Dendritic cell treated with granulocyte-macrophage colony-stimulating factor and Interleukin-4, amounts not matched to agents 40 ng/mL and 50 ng/mL, for 4 days (primary cell): ENCODE measurements around the gene RBP3.

ENCODE experiments used
- H3K27ac Mint-ChIP-seq: one replicate; pipeline ENCODE4 v1.8.0; 2022; ENCODE audit warnings: mild to moderate bottlenecking, mixed read lengths
- H3K27me3 Mint-ChIP-seq: one replicate; pipeline ENCODE4 v1.8.0; 2022; ENCODE audit warnings: mild to moderate bottlenecking, mixed read lengths
- H3K36me3 Mint-ChIP-seq: one replicate; pipeline ENCODE4 v1.8.0; 2022; ENCODE audit warnings: low read depth, mixed read lengths
- H3K4me1 Mint-ChIP-seq: one replicate; pipeline ENCODE4 v1.8.0; 2022; ENCODE audit warnings: low read depth, mixed read lengths
- H3K4me3 Mint-ChIP-seq: one replicate; pipeline ENCODE4 v1.8.0; 2022; ENCODE audit warnings: mild to moderate bottlenecking, moderate library complexity, mixed read lengths
- H3K9me3 Mint-ChIP-seq: one replicate; pipeline ENCODE4 v1.8.0; 2022; ENCODE audit warnings: mixed read lengths
- intact Hi-C: fragments of 100-400 bp; cut with micrococcal nuclease; formaldehyde crosslinking; loops from one replicate; pipeline ENCODE4 v1.15.0; 2022

Gene RBP3

GRCh38 chr10:47404937-47405336 lies 56.8 kb downstream of the RBP3 start:
- Mint-ChIP-seq H3K4me3 (no peak overlapping the region), H3K36me3 (no peaks in the 10 kb centered on the region), H3K4me1 (peaks cover under 1% of the 10 kb centered on the region), H3K27ac (no peak overlapping the region), H3K9me3 (no peaks in the 10 kb centered on the region), H3K27me3 (peaks cover 19% of the 10 kb centered on the region)
- intact Hi-C loops: no loop called here

DNA sequence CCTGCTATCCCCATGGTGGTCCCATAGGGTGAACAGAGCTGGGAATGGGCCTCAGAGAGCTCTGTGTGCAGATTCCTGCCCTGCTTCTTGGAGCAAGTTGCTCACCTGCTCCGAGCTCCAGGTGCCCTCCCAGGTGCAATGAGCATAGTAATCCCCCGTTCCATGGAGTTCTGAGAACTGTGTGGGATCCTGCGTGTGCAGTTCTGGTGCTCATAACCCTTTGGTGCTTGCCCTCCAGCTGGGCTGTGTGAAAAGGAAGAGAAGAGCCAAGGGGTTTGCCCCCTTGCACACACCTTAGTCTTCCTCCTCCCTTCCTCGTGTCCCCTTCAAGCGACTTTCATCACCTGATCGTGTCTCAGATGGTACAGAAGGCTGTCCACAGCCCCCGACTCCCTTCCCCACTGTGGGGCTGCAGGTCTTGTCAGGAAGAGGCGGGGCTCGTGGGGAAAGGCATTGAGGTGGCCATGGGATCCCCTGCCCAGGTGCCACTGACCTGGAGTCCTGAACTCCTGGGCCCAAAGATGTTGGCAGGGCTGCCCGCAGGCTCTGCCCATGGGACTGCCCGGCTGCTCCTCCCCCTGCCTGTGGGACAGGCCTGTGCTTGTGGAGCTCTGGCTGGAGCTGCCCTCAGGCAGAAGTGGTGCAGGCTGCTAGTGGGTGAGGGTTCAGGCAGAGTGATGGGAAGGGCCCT lies 57.8 kb downstream of the RBP3 start:
- Mint-ChIP-seq H3K9me3 (no peaks in the 10 kb centered on the region), H3K4me1 (peaks cover 9% of the 10 kb centered on the region), H3K27me3 (peaks cover 15% of the 10 kb centered on the region), H3K27ac (no peak overlapping the region), H3K36me3 (no peaks in the 10 kb centered on the region), H3K4me3 (no peak overlapping the region)
- intact Hi-C loops: no loop called here

GRCh38 chr10:47406548-47406869 lies 58.3 kb downstream of the RBP3 start:
- no peak overlapping the region for H3K27ac Mint-ChIP-seq
- peaks cover 12% of the 10 kb centered on the region for H3K27me3 Mint-ChIP-seq
- intact Hi-C loops: no loop called here
- peaks cover 9% of the 10 kb centered on the region for H3K4me1 Mint-ChIP-seq
- H3K9me3 Mint-ChIP-seq: no peaks in the 10 kb centered on the region
- H3K36me3 Mint-ChIP-seq: no peaks in the 10 kb centered on the region
- H3K4me3 Mint-ChIP-seq: no peak overlapping the region

- H3K27me3 Mint-ChIP-seq: peaks cover 13% of the 10 kb centered on the region
- no peak overlapping the region for H3K4me3 Mint-ChIP-seq
- H3K36me3 Mint-ChIP-seq: no peaks in the 10 kb centered on the region
- no peaks in the 10 kb centered on the region for H3K9me3 Mint-ChIP-seq
- intact Hi-C loops: no loop called here
- H3K4me1 Mint-ChIP-seq: peaks cover 9% of the 10 kb centered on the region
- no peak overlapping the region for H3K27ac Mint-ChIP-seq
Measured at GRCh38 chr10:47406870-47407691, 58.9 kb downstream of the RBP3 start.
